Left renal cortex interstitium (tissue), 4 donors: ENCODE data around the gene GNG13. TPM values are rescaled to one million over a fixed set of nuclear protein-coding genes. Genes with fewer than 3 reads are reported as not detected.

Experiments
- DNase-seq, 4 donors: peaks; one replicate each; pipeline ENCODE4 v3.0.0-alpha.2; 2013; ENCODE audit warnings: low read depth in 4 of 4, low spot score in 2 of 4, missing footprints in 1 of 4
- polyA plus RNA-seq, 4 donors: library from polyadenylated mRNA; unstranded; fragments of 120-200 nt; gene quantifications; one replicate each; pipeline ENCODE4 v1.2.1, GENCODE V29; 2013; ENCODE audit not compliant: insufficient read length in 4 of 4

The GNG13 gene
- polyA plus RNA-seq, 4 donors = 0.17 to 0.49 (median 0.27) TPM; not detected in 1

- DNase-seq = no peak
These were observed 15.3 kb upstream of the GNG13 start for GRCh38 chr16:815861-816260.

DNA sequence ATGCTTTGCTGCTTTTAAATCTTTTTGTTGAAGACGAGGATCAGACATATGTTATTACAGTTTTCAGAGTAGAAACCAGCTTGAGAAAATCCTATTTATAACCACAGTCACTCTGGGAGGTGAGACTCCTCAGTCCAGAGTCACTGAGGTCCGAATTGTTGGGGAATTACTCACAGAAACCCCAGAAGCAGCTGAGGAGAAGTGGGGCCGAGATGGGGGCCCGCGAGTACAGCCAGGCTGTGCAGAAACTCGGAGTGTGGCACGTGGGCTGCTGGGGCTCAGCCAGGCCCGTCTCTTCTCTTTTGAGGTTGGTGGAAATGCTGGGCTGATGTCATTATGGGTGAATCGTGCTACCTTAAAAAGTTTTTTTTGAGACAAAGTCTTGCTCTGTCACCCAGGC is 14.4 kb upstream of the GNG13 start:
- DNase-seq = no peak

- DNase-seq = no peak
These were observed 13.4 kb upstream of the GNG13 start for GRCh38 chr16:813916-814412.

DNA sequence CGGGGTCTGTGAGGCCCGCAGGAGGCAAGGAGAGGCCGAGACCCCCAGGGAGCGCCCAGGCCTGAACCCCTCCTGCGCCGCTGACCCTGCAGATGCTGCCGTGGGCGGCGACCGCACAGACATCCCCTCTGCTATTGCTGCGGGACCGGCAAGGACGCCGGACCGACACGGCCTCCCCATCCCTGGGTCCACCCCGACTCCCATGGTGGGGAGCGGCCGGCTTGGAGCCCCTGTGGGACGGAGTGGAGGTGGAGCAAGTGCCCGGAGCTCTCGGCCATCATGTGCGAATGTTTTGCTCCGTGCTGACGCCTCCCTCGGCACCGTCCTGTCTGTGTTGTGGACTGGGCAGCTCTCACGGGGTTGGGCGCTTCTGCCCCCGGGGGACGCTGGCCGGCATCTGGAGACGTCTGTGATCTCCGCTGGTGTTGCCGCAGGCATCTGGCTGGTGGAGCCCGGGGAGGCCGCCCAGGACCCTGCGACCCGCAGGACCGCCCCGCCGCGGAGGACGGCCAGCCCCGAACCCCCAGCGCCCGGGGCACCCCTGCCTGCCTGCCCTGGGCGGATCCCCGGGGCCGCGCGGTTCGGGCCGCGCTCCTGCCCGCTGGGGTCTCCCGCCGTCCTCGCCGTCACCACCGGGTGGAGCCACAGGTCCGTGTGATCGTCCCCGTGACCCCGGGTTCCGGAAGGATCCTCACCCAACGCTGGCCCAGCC is 12.8 kb upstream of the GNG13 start:
- no peak for DNase-seq

- no peak for DNase-seq
These were observed 7.5 kb upstream of the GNG13 start for GRCh38 chr16:808085-808386.

GRCh38 chr16:807347-808084 is 7.0 kb upstream of the GNG13 start:
- peak in 3 of 4 donors; percentile 76 to 86 (median 77) for DNase-seq

DNA sequence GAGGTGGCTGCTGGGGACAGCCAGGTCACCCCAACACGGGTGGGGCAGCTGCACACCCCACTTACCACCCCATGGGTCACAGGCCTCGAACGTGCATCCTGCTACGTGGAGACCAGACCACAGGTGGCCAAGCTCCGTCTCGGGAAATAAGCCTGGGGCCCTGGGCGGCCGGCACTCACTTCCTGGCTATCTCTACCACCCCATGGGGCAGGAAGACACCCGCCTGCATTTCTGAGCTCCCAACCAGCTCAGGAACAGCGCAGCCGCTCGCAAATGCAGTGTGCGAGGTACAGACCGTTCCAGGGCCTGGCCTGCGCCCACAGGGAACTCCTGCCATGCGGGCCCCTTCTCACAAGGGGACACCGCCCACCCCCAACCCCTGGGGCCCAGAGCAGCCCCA is 4.9 kb upstream of the GNG13 start:
- DNase-seq = no peak

DNA sequence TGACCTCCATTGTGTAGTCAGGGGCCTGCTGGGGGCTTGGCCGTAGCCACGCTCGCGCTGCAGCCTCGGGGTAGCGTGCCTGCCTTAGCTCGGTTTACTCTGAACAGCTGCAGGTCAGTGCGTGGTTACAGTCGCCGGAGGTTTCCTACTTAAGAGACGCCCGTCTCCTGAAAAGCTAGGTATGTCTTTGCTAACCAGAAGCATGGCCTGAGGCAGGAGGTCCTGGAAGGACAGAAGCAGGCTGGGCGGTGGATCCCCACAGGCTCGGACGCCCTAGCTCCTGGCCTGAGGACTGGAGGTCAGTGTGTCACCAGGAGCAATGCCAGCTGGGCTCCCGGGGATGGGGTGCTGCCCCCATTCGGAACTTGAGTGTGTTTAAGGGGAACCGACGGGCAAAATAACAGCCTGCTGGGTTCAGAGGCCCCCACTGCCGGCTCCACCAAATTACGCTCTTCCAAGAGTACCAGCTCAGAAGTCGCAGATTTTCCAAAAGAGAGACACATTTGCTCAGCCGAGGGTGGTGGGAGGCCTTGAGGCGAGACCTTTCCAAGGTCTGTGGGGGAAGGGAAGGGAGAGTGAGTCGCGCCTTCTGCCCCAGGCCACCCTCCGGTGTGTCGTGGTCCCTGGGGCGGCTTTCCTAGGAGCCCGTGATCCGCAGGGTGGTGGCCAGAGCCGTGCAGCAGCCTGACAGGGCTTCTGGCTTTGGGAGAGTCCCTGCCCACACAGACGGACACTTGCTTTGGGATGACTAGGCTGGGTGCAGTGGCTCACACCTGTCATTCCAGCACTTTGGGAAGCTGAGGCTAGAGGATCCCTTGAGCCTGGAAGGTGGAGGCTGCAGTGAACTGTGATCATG is 3.9 kb upstream of the GNG13 start:
- DNase-seq = no peak

GRCh38 chr16:803754-804080 is 3.2 kb upstream of the GNG13 start:
- no peak for DNase-seq

- DNase-seq = no peak
These were observed 2.6 kb upstream of the GNG13 start for GRCh38 chr16:802914-803753.

GRCh38 chr16:802461-802860 is 1.9 kb upstream of the GNG13 start:
- no peak for DNase-seq

GRCh38 chr16:801584-802363 is 1.2 kb upstream of the GNG13 start:
- DNase-seq = no peak

- DNase-seq = no peak
These were observed 439 bp upstream of the GNG13 start for GRCh38 chr16:800834-801511.

DNA sequence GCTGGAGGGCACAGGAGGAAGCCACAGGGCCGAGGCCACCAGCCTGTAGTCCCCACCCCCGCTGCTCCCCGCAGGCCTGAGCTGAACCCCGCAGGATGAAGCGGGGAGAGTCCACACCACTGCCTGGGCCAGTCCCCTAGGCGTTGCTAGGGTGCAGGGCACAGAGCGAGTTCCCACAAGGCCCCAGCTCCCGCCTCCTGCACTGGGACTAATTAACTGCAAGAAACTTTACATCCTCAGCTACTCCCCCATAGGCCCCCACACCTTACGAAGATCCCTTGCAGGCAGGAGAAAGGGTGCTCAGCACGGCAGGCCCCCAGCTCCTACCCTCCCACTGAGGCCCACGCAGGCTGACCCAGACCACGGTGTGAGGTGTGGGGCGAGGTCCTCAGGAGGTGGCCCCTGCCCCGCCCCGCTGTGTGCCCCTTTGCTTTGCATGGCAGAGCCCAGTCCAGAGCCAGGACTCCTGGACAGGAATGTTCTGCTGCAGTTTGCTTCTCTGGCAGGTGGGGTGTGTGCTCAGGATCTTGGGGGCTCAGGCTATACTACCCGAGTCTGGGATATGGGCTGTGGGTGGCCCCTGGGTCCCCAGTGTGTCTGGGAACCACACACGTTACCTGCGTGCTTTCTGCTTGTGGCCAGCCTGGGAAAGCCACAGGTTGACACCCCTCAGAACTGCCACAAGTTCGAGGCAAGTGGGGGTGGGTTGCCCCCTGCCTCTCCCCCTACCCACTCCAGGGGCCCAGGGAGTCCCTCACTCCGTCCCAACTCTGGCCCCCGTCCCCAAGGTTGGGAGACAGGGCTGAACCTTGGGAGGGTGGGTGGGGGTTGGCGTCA is 1.2 kb downstream of the GNG13 start:
- DNase-seq = no peak

DNA sequence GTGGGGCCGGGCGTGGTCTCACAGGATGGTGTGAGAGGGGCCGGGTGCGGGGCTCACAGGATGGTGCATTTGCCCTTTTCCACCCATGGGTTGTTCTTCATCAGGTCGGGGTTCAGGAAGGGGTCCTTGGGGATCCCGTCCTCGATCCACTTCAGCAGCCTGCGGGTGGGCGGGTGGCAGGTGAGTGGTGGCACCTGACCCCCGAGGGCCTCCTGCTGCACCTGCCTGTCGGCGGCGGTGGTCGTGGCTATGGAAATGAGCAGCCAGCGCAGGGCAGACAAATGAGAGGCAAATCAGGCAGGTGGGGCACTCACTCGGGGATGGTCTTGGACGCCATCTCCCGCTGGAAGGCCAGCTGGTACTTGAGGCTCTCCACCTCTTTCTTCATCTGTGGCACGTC is 1.9 kb downstream of the GNG13 start:
- no peak for DNase-seq

GRCh38 chr16:797686-798085 is 2.8 kb downstream of the GNG13 start:
- DNase-seq = no peak

- no peak for DNase-seq
These were observed 3.5 kb downstream of the GNG13 start for GRCh38 chr16:797120-797420.

DNA sequence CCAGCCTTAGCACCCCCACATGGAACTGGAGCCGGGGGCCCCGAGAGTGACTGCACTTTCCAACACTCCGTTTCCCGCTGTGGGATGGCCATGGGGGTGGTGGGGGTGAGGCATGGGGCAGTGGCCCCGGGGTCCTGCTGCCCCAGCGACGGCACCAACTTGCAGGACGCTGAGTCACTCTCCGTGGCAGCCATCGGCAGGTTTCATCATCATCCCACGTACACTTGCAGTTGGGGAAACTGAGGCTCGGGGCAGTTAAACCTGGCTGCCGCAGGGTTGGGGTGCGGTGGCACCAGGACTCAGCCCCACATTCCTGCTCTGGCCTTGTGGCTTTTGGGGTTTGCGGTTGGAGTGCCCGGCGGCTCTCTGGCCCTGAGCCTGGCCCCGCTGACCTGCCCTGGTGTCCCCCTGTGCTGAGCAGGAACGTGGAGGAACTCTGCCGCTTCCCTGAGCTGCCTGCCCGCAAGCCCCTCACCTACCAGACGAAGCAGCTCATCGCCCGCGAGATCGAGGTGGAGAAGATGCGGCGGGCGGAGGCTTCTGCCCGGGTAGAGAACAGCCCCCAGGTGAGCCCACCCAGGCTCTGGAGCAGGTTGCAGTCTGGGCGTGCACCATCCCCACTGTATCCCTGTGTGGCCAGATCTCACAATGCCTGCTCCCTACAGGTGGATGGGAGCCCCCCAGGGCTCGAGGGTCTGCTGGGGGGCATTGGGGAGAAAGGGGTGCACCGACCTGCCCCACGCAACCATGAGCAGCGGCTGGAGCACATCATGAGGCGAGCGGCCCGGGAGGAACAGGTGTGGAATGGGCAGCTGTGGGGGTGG is 4.0 kb downstream of the GNG13 start:
- DNase-seq = no peak
